Measurements from ENCODE around the gene CACUL1.
"Not testable (repeated sequence)": the region's sequence is repeated elsewhere in the genome, so short reads cannot be mapped to it uniquely, and the experiment has no call there.

- TF ChIP-seq CTCF, EP300 (IDR thresholded peaks at IDR 0.05): not testable (repeated sequence)
These were observed 40.2 kb upstream of the CACUL1 start for GRCh38 chr10:118794971-118795370.
